SK-N-SH treated with all-trans-retinoic acid at 6 μM for 48 hours (cell line): ENCODE data around the gene ASTN2.

Experiments
- ATAC-seq: fragments of 200-7000 bp; cut with Tn5 transposase; 3 replicates; pipeline ENCODE4 v1.9.1; 2020; ENCODE audit warnings: mild to moderate bottlenecking, moderate library complexity
- ARNTL ChIP-seq: fragments of 450-650 bp; formaldehyde crosslinking; IDR thresholded peaks from 2 replicates; pipeline ENCODE4 v1.5.0; 2020; ENCODE audit warnings: low read depth, mild to moderate bottlenecking, moderate library complexity, borderline replicate concordance
- CSDC2 ChIP-seq: fragments of 250-450 bp; sonication (Bioruptor Pico); IDR thresholded peaks from 2 replicates; pipeline ENCODE4 v1.5.0; 2020; ENCODE audit warnings: mild to moderate bottlenecking, moderate library complexity
- ESRRG ChIP-seq: fragments of 250-450 bp; sonication (Bioruptor Pico); IDR thresholded peaks from 2 replicates; pipeline ENCODE4 v1.6.1; 2021; ENCODE audit warnings: mild to moderate bottlenecking
- GLIS3 ChIP-seq: fragments of 250-450 bp; sonication (Bioruptor Pico); IDR thresholded peaks from 2 replicates; pipeline ENCODE4 v1.5.0; 2020; ENCODE audit warnings: mild to moderate bottlenecking, moderate library complexity
- ISL1 ChIP-seq: fragments of 250-450 bp; sonication (Bioruptor Pico); IDR thresholded peaks from 2 replicates; pipeline ENCODE4 v2.1.2; 2022; ENCODE audit warnings: mild to moderate bottlenecking, moderate library complexity
- OSR1 ChIP-seq: fragments of 250-450 bp; sonication (Bioruptor Pico); IDR thresholded peaks from 2 replicates; pipeline ENCODE4 v1.8.0; 2022; ENCODE audit warnings: moderate library complexity, mild to moderate bottlenecking, inconsistent platforms
- PPARA ChIP-seq: fragments of 250-450 bp; sonication (Bioruptor Pico); IDR thresholded peaks from 2 replicates; pipeline ENCODE4 v1.5.0; 2020; ENCODE audit warnings: mild to moderate bottlenecking, borderline replicate concordance
- RARB ChIP-seq: fragments of 250-450 bp; sonication (Bioruptor Pico); IDR thresholded peaks from 2 replicates; pipeline ENCODE4 v1.8.0; 2021; ENCODE audit warnings: mild to moderate bottlenecking, moderate library complexity
- SNAI2 ChIP-seq: fragments of 250-450 bp; sonication (Bioruptor Pico); IDR thresholded peaks from 2 replicates; pipeline ENCODE4 v1.5.0; 2020; ENCODE audit warnings: mild to moderate bottlenecking, moderate library complexity
- TCF4 ChIP-seq: fragments of 250-450 bp; sonication (Bioruptor Pico); IDR thresholded peaks from 2 replicates; pipeline ENCODE4 v1.8.0; 2021; ENCODE audit warnings: mild to moderate bottlenecking, moderate library complexity, borderline replicate concordance
- TOX ChIP-seq: fragments of 250-450 bp; sonication (Bioruptor Pico); IDR thresholded peaks from 2 replicates; pipeline ENCODE4 v1.8.0; 2021; ENCODE audit warnings: mild to moderate bottlenecking, moderate library complexity, borderline replicate concordance
- ZC3H10 ChIP-seq: fragments of 250-450 bp; sonication (Bioruptor Pico); IDR thresholded peaks from 2 replicates; pipeline ENCODE4 v1.5.1; 2021; ENCODE audit warnings: mild to moderate bottlenecking, moderate library complexity
- ZFP3 ChIP-seq: fragments of 250-450 bp; sonication (Bioruptor Pico); IDR thresholded peaks from 2 replicates; pipeline ENCODE4 v1.5.0; 2020; ENCODE audit warnings: mild to moderate bottlenecking, moderate library complexity
- ZFP30 ChIP-seq: fragments of 450-650 bp; formaldehyde crosslinking; IDR thresholded peaks from 2 replicates; pipeline ENCODE4 v1.5.0; 2022; ENCODE audit warnings: mild to moderate bottlenecking, moderate library complexity
- ZNF565 ChIP-seq: fragments of 450-650 bp; formaldehyde crosslinking; conservative IDR thresholded peaks from 2 replicates; pipeline ENCODE4 v1.5.0; 2020; ENCODE audit warnings: low read depth, mild to moderate bottlenecking, moderate library complexity
- ZNF8 ChIP-seq: fragments of 450-650 bp; formaldehyde crosslinking; IDR thresholded peaks from 2 replicates; pipeline ENCODE4 v1.5.0; 2020; ENCODE audit warnings: mild to moderate bottlenecking, moderate library complexity
- TF ChIP-seq, protein P1 (sequence below): fragments of 250-450 bp; sonication (Bioruptor Pico); IDR thresholded peaks from 2 replicates; pipeline ENCODE4 v1.8.0; 2021; ENCODE audit warnings: low read depth, mild to moderate bottlenecking, moderate library complexity, borderline replicate concordance
- TF ChIP-seq, protein P2 (sequence below): fragments of 250-450 bp; sonication (Bioruptor Pico); IDR thresholded peaks from 2 replicates; pipeline ENCODE4 v1.5.1; 2021; ENCODE audit warnings: mild to moderate bottlenecking, moderate library complexity
- TF ChIP-seq, protein P3 (sequence below): fragments of 250-450 bp; sonication (Bioruptor Pico); IDR thresholded peaks from 2 replicates; pipeline ENCODE4 v1.5.1; 2020; ENCODE audit warnings: low read depth, mild to moderate bottlenecking, moderate library complexity
- TF ChIP-seq, protein P4 (sequence below): fragments of 250-450 bp; sonication (Bioruptor Pico); IDR thresholded peaks from 2 replicates; pipeline ENCODE4 v1.5.0; 2020; ENCODE audit warnings: mild to moderate bottlenecking, moderate library complexity
- TF ChIP-seq, protein P5 (sequence below): fragments of 250-450 bp; sonication (Bioruptor Pico); IDR thresholded peaks from 2 replicates; pipeline ENCODE4 v1.8.0; 2020; ENCODE audit warnings: mild to moderate bottlenecking, moderate library complexity, borderline replicate concordance

ASTN2 gene

DNA sequence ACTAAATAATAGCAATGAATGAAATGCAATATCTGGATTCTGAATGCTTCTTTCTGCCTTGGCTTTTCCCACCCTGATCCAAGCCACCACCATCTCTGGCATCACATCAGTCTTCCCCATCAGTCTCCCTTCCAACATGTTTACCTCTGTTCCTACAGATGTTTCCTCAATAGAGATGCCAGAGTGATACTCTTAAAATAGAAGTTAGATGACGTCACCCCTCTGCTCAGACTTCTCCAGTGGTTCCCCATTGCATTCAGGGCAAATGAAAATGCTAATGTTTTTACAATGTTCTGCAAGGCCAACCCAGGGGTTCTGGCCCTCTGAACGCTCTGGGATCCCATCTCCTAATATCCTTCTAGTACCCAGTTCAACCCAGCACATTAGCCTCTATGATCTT lies 422.0 kb downstream of the ASTN2 start:
- TF ChIP-seq PPARA (CRISPR knock-in tag) (no peak), ARNTL (CRISPR knock-in tag) (no peak), TOX (CRISPR knock-in tag) (no peak), GLIS3 (CRISPR knock-in tag) (no peak), ZFP3 (CRISPR knock-in tag) (no peak), ESRRG (CRISPR knock-in tag) (no peak), RARB (CRISPR knock-in tag) (no peak), ZNF8 (CRISPR knock-in tag) (no peak), ZFP30 (CRISPR knock-in tag) (no peak), TCF4 (no peak)
- TF ChIP-seq, protein P1, sequence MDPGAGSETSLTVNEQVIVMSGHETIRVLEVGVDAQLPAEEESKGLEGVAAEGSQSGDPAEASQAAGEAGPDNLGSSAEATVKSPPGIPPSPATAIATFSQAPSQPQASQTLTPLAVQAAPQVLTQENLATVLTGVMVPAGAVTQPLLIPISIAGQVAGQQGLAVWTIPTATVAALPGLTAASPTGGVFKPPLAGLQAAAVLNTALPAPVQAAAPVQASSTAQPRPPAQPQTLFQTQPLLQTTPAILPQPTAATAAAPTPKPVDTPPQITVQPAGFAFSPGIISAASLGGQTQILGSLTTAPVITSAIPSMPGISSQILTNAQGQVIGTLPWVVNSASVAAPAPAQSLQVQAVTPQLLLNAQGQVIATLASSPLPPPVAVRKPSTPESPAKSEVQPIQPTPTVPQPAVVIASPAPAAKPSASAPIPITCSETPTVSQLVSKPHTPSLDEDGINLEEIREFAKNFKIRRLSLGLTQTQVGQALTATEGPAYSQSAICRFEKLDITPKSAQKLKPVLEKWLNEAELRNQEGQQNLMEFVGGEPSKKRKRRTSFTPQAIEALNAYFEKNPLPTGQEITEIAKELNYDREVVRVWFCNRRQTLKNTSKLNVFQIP (CRISPR knock-in tag) = no peak
- TF ChIP-seq, protein P2, sequence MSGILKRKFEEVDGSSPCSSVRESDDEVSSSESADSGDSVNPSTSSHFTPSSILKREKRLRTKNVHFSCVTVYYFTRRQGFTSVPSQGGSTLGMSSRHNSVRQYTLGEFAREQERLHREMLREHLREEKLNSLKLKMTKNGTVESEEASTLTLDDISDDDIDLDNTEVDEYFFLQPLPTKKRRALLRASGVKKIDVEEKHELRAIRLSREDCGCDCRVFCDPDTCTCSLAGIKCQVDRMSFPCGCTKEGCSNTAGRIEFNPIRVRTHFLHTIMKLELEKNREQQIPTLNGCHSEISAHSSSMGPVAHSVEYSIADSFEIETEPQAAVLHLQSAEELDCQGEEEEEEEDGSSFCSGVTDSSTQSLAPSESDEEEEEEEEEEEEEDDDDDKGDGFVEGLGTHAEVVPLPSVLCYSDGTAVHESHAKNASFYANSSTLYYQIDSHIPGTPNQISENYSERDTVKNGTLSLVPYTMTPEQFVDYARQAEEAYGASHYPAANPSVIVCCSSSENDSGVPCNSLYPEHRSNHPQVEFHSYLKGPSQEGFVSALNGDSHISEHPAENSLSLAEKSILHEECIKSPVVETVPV (CRISPR knock-in tag) = no peak
- TF ChIP-seq, protein P3, sequence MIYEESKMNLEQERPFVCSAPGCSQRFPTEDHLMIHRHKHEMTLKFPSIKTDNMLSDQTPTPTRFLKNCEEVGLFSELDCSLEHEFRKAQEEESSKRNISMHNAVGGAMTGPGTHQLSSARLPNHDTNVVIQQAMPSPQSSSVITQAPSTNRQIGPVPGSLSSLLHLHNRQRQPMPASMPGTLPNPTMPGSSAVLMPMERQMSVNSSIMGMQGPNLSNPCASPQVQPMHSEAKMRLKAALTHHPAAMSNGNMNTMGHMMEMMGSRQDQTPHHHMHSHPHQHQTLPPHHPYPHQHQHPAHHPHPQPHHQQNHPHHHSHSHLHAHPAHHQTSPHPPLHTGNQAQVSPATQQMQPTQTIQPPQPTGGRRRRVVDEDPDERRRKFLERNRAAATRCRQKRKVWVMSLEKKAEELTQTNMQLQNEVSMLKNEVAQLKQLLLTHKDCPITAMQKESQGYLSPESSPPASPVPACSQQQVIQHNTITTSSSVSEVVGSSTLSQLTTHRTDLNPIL (CRISPR knock-in tag) = no peak
- no peak for ATAC-seq

DNA sequence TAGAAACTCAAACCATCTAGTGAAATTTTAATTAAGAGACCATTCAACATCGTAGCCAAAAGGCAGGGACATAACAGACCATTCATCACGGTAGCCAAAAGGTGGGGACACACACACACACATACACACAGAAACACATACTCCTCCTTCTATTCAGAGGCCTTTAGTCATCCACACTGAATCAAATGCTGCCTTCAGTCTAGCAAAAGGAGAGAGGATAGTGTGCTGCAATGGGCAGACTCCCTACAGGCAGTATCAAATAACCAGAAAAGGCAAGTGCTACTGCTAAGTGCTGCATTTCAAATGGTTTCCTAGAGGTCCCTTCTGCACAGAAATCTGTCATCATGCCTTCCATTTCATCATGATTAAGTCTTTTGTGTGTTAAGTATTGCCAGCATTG lies 423.8 kb downstream of the ASTN2 start:
- TF ChIP-seq ARNTL (CRISPR knock-in tag) (no peak), ESRRG (CRISPR knock-in tag) (no peak), ZNF565 (CRISPR knock-in tag) (no peak), ZNF8 (CRISPR knock-in tag) (no peak), TCF4 (no peak), ZFP3 (CRISPR knock-in tag) (no peak), TOX (CRISPR knock-in tag) (no peak), GLIS3 (CRISPR knock-in tag) (no peak), CSDC2 (no peak), SNAI2 (CRISPR knock-in tag) (no peak), ISL1 (CRISPR knock-in tag) (no peak)
- TF ChIP-seq, protein P3 (CRISPR knock-in tag) = no peak
- TF ChIP-seq, all 23 proteins: peak for 0
- no peak for ATAC-seq

DNA sequence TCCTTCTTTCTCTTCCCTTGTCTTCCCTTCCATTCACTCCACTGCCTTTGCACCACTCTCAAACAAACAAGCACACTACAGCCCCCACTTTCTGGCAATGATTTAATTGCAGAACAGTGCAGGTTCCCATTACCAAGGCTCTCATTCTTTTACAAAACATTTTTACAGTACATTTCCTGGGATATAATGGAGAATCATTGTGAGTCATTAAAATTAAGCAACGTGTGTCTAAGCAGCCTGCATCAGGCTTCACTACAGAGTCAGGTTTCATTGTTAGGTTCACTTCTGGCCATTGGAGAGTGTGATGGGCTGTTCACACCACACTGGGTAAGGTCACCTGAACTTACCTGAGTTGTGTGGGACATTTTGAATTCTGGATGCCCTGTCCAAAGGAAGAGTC lies 424.3 kb downstream of the ASTN2 start:
- ATAC-seq = no peak
- TF ChIP-seq, protein P1 (CRISPR knock-in tag) = no peak
- no peak for TF ChIP-seq TCF4
- TF ChIP-seq OSR1 = no peak
- TF ChIP-seq, protein P4, sequence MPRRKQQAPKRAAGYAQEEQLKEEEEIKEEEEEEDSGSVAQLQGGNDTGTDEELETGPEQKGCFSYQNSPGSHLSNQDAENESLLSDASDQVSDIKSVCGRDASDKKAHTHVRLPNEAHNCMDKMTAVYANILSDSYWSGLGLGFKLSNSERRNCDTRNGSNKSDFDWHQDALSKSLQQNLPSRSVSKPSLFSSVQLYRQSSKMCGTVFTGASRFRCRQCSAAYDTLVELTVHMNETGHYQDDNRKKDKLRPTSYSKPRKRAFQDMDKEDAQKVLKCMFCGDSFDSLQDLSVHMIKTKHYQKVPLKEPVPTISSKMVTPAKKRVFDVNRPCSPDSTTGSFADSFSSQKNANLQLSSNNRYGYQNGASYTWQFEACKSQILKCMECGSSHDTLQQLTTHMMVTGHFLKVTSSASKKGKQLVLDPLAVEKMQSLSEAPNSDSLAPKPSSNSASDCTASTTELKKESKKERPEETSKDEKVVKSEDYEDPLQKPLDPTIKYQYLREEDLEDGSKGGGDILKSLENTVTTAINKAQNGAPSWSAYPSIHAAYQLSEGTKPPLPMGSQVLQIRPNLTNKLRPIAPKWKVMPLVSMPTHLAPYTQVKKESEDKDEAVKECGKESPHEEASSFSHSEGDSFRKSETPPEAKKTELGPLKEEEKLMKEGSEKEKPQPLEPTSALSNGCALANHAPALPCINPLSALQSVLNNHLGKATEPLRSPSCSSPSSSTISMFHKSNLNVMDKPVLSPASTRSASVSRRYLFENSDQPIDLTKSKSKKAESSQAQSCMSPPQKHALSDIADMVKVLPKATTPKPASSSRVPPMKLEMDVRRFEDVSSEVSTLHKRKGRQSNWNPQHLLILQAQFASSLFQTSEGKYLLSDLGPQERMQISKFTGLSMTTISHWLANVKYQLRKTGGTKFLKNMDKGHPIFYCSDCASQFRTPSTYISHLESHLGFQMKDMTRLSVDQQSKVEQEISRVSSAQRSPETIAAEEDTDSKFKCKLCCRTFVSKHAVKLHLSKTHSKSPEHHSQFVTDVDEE (CRISPR knock-in tag) = no peak
- no peak for TF ChIP-seq TOX (CRISPR knock-in tag)
- TF ChIP-seq RARB (CRISPR knock-in tag) = no peak
- no peak for TF ChIP-seq ZC3H10 (CRISPR knock-in tag)
- TF ChIP-seq GLIS3 (CRISPR knock-in tag) = no peak
- TF ChIP-seq PPARA (CRISPR knock-in tag) = no peak
- no peak for TF ChIP-seq ZFP3 (CRISPR knock-in tag)
- TF ChIP-seq, protein P5, sequence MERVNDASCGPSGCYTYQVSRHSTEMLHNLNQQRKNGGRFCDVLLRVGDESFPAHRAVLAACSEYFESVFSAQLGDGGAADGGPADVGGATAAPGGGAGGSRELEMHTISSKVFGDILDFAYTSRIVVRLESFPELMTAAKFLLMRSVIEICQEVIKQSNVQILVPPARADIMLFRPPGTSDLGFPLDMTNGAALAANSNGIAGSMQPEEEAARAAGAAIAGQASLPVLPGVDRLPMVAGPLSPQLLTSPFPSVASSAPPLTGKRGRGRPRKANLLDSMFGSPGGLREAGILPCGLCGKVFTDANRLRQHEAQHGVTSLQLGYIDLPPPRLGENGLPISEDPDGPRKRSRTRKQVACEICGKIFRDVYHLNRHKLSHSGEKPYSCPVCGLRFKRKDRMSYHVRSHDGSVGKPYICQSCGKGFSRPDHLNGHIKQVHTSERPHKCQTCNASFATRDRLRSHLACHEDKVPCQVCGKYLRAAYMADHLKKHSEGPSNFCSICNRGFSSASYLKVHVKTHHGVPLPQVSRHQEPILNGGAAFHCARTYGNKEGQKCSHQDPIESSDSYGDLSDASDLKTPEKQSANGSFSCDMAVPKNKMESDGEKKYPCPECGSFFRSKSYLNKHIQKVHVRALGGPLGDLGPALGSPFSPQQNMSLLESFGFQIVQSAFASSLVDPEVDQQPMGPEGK (CRISPR knock-in tag) = no peak
- TF ChIP-seq ISL1 (CRISPR knock-in tag) = no peak
- no peak for TF ChIP-seq ZNF565 (CRISPR knock-in tag)
- TF ChIP-seq CSDC2 = no peak
- no peak for TF ChIP-seq ZNF8 (CRISPR knock-in tag)
- no peak for TF ChIP-seq ESRRG (CRISPR knock-in tag)
- TF ChIP-seq, protein P2 (CRISPR knock-in tag) = no peak
- no peak for TF ChIP-seq ZFP30 (CRISPR knock-in tag)
